T-helper 2 cell treated with Interferon-gamma antibody and Interleukin-4, amounts not matched to agents 100 ng/mL and 5 ng/mL, for 36 hours (primary cell): ENCODE measurements around the gene AGAP3. TPM values are rescaled to one million over a fixed set of nuclear protein-coding genes. Genes with fewer than 3 reads are reported as not detected.

Experiments used
- intact Hi-C: fragments of 100-400 bp; cut with micrococcal nuclease; formaldehyde crosslinking; loops from one replicate; pipeline ENCODE4 v1.15.1; 2023
- total RNA-seq: library from RNA; stranded (reverse); gene quantifications from 2 replicates; pipeline ENCODE4 v1.2.3, GENCODE V29; 2022

The AGAP3 gene
- total RNA-seq, 1 donor from 2014 or later: 29.3 TPM

- intact Hi-C loops: no loop called here
Measured at GRCh38 chr7:151107882-151108281, 21.6 kb downstream of the AGAP3 start.

- intact Hi-C loops: loop anchor here (2.0 kb wide), 3 partner anchors 19 to 147 kb away; partner anchors contain the start of gene SLC4A2
Measured at GRCh38 chr7:151109094-151110048, 23.1 kb downstream of the AGAP3 start.

GRCh38 chr7:151110236-151110940, 24.1 kb downstream of the AGAP3 start:
- intact Hi-C loops: loop anchor here (2.0 kb wide), 3 partner anchors 20 to 148 kb away; partner anchors contain the start of gene SLC4A2

- intact Hi-C loops: loop anchor here (1.0 to 2.0 kb wide), 5 partner anchors 20 to 213 kb away; partner anchors contain the start of genes ABCB8 and SLC4A2
Measured at GRCh38 chr7:151110941-151111645, 24.8 kb downstream of the AGAP3 start.

GRCh38 chr7:151113344-151114150, 27.3 kb downstream of the AGAP3 start:
- intact Hi-C loops: no loop called here

GRCh38 chr7:151114151-151115090, 28.1 kb downstream of the AGAP3 start:
- intact Hi-C loops: no loop called here

- intact Hi-C loops: no loop called here
Measured at GRCh38 chr7:151115121-151115835, 29.0 kb downstream of the AGAP3 start.

GRCh38 chr7:151115836-151116418, 29.7 kb downstream of the AGAP3 start:
- intact Hi-C loops: no loop called here

- intact Hi-C loops: no loop called here
Measured at GRCh38 chr7:151116603-151117440, 30.5 kb downstream of the AGAP3 start.

- intact Hi-C loops: no loop called here
Measured at GRCh38 chr7:151117565-151117964, 31.3 kb downstream of the AGAP3 start.

- intact Hi-C loops: no loop called here
Measured at GRCh38 chr7:151118108-151119054, 32.1 kb downstream of the AGAP3 start.

- intact Hi-C loops: no loop called here
Measured at GRCh38 chr7:151119055-151119415, 32.8 kb downstream of the AGAP3 start.

GRCh38 chr7:151119902-151120301, 33.6 kb downstream of the AGAP3 start:
- intact Hi-C loops: no loop called here

- intact Hi-C loops: no loop called here
Measured at GRCh38 chr7:151120896-151121295, 34.6 kb downstream of the AGAP3 start.

- intact Hi-C loops: no loop called here
Measured at GRCh38 chr7:151121380-151122170, 35.3 kb downstream of the AGAP3 start.

- intact Hi-C loops: no loop called here
Measured at GRCh38 chr7:151122276-151122675, 36.0 kb downstream of the AGAP3 start.
